GM21447 (cell line): ENCODE measurements around the gene TMSB4X.
A peak's percentile ranks its signal among the peaks of the same experiment; 100 is the strongest.
"Not testable (repeated sequence)": the region's sequence is repeated elsewhere in the genome, so short reads cannot be mapped to it uniquely, and the experiment has no call there.

Experiments used
- ATAC-seq: cut with Tn5 transposase; IDR thresholded peaks from one replicate; pipeline ENCODE4 v1.9.1; 2021; ENCODE audit not compliant: unreplicated experiment

The TMSB4X gene

DNA sequence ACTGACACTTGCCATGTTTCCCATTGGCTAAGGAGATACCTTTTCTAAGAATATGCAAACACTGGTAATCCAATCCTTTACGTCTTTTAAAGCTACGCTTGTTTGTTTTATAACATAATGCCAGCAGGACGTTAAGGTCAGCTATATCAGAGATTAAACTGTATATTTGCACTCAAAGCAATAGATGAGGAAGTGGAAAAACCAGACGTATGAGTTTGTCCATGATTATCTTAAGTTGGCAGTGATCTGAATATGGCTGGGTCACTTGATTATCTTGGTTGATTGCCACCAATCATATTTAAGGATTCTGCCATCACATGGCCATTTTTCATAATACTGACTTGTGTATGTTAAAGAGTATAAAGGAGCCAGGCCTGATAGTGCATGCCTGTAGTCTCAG is 19.4 kb downstream of the TMSB4X start:
- no peak for ATAC-seq

DNA sequence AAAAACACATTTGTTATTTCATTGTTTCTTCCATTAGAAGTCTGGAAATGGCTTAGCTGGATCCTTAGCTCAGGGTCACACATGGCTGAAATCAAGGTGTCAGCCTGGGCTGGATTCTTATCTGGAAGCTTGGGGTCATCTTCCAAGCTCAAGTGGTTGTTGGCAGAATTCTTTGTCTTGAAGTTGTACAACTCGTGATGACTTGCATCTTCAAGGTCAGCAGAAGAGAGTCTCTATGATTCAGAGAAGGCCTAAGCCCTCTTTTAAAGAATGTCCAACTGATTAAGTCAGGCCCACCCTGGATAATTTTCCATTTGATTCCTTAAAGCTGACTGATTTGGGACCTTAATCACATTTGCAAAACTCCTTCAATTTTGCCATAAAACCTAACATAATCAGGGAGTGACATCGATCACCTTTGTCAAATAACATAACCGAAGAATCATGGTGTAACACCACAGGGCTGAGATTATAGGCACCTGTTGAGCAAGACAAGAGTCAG is 22.1 kb downstream of the TMSB4X start:
- ATAC-seq: no peak

DNA sequence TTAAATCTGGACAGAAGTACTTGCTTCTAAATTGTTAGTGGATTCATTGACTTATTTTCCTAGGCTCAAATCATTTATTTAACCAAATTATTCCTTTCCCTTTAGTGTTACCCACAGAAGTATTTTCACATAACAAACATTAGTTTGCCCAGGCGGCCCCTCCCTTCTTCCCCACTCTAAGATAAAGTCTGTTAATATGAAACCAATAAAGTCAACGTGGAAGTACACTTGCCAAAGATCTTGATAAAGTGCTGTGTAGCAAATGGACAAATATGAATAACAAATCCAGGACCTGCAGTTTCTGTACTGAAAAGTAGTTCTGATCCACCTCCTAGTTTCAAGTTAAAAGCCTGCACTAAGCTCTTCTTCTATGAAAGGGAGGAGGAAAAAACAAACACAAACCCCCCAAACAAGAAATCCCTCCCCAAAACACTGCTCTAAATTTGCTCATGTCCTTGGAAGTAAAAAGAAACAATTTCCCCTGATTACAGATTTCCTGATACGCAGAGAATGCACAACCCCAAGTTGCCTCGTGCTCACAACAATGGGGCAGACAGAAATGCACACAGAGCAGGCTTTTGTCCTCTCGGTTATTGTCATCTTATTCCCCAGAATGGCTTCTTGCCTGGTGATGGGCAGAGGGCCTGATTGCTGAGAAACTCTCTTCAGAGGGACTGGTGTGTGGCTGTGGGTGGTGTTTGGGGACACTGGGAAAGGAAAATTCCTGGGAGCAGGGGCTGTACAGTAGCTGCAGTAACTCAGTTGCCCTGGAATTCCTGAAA is 23.2 kb downstream of the TMSB4X start:
- ATAC-seq: no peak

DNA sequence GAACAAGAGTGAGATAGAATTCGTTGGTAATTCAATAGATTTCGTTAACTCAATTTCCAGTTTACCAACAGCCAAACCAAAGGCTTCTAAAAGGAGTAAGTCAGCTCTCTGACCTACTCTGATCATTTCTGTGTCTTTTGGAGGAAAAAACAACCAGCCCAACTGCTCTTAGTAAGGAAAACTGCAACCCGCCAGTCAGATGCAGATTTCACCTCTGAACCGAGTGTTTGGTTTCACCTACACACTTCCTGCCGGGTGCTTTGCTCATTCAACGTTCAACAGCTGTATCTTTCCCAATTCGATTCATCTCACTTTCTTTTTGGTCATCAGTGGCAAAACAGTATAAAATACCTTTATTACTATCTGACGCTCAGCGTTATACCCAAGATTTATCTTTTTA is 24.5 kb downstream of the TMSB4X start:
- peak; percentile 49 for ATAC-seq

DNA sequence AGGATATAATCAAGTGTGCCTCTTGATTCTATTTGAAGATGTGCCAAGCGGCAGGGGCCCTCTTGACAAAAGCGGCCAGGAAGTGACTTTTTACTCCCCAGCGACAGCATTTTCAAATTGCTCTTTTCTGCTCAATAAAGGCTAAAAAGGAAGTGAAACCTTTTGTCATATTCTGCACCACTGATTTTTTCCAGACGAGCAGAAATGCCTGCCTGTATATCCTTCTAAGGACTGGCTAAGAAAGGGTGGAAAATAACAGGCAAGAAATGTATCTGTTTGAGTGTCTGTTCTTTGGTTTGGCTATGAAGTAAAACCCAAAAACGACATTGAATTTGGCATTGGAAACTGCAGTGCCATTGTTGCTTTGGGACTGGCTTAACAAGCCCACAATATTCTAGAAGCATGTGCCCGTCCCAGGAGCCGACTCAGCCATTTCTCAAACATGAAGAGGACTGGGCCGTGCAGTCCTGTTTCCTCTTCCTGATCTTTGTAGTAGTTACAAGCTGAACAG is 25.4 kb downstream of the TMSB4X start:
- ATAC-seq: peak; percentile 37

DNA sequence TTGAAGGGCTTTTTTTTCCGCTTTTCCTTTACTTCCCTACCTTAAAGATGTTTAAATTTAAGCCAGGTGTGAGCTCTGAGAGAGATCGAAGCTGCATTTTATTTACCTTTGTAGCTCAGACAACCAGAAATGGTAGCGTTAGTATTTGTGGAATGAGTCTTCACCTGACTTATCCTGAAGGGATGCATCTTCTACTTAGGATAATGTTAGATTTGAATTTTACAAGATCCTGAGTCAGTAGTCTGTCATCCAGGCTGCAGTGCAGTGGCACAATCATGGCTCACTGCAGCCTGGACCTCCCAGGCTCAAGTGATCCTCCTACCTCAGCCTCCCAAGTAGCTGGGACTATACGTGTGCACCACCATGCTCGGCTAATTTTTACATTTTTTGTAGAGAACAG is 26.2 kb downstream of the TMSB4X start:
- no peak for ATAC-seq

DNA sequence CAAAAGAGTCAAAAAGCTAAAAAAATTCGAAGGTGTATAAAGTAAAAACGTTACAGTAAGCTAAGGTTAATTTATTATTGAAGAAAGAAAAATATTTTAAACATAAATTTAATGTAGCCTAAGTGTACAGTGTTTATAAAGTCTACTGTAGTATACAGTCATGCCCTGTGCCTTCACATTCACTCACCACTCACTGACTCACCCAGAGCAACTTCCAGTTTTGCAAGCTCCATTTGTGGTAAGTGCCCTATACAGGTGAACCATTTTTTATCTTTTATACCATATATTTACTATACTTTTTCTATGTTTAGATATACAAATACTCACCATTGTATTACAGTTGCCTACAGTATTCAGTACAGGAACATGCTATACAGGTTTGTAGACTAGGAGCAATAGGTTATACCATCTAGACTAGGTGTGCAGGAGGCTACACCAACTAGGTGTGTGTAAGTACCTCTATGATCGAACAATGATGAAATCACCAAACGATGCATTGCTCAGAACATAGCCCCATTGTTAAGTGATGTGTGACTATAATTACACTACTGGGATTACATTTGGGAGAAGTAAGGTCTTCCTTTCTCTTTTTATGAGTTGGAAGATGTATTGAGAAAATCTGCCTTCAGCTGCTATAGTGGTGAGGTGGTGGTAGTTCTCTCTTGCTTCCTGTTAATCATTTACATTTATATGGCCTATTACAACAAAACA is 27.2 kb downstream of the TMSB4X start:
- ATAC-seq: no peak

DNA sequence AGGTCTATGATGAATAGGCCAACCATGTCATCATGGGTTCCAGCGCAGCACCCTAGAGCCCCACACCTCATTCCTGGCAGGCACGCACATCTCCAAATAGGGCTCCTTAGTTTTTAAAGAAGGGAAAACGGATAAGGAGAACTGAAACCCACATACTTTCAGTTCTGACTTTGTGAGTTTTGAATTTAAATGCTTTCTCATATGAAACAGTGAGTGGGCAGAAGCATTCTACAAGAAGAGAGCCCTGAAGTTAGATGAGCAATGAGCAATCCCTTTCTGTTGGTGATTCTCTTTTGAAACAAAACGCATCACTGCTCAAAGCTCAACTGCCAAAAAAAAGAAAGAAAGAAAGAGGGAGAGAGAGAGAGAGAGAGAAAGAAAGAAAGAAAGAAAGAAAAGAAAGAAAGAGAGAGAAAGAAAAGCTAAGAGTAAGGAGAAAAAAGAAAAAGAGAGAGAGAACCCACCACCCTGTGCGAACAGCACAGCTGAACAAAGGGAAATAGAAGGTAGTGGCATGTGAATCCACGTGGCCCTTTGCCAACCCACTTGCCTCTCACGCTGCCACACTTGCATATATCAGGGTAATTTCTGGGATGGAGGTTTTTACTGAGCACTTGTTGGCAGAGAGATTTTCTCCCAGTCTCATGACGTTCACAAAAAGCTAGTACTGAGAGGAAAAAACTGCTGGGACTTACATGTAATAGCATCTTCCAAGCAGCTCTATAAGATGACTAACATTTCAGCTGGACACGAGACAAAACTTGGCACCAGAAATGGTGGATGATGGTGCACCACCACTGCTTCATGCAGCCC is 31.0 kb downstream of the TMSB4X start:
- ATAC-seq: peak; percentile 35

DNA sequence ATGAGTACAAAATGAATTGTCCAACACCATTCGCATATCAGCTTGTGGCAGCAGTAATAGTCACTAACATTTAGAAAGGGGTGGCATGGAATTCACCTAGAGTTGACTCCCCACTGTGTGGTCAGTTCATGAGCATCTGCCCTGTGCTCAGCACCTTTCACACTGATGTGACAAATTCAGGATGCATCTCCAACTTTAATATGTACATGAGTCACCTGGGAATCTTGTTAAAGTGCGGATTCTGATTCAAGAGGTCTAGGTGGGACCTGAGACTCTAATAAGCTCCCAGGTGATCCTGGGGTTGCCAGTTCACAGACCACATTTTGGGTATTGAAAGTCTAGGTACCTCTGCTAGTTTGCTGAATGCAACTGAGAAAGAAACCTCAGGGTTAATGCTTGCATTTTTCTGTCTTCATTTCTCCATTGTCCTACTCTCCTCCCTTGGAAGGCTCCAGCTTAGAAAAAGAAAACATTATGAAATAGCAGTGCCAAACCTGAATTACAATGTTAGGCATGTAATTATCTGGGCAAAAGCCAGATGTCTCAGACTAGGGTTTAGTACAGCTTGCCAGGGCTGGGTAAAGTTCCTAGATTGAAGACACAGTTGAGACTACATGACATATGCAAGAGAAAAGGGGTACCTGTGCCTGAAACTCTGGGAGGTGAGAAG is 32.7 kb downstream of the TMSB4X start:
- ATAC-seq: peak; percentile 8

DNA sequence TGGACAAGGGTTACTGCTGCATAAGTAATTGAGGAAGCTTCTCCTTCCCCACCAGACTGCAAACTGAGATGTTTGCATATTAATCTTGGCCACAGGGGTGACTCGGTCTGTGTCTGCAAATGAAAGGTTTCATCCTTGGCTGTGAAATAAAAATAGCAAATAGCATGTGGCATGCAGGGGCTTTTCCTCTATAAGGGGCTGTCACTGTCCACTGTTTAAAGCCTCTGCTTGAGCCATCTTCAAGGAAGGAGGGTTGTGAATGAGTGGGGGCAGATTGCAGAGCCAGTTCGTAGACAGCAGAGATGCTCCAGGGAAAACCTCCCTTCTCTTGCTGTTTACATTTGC is 33.3 kb downstream of the TMSB4X start:
- ATAC-seq: peak; percentile 41

DNA sequence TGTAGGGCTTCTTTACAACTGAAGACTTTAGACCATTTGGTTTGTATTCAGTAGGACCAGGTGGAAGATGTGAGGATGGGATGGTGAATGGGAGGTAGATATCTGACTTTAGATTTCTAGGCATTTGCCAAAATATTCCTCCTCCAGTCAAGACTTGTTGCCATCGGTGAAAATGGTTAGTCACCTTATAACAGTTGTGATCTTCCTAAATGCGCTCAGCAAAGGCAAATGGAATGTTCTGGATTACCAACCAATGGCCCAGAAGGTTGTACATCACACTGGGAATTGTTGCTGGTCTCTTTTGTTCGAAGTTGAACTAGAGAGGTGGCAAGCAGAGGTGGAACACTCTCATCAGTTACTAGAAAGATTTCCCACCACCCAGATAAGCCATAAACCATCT is 33.9 kb downstream of the TMSB4X start:
- no peak for ATAC-seq

DNA sequence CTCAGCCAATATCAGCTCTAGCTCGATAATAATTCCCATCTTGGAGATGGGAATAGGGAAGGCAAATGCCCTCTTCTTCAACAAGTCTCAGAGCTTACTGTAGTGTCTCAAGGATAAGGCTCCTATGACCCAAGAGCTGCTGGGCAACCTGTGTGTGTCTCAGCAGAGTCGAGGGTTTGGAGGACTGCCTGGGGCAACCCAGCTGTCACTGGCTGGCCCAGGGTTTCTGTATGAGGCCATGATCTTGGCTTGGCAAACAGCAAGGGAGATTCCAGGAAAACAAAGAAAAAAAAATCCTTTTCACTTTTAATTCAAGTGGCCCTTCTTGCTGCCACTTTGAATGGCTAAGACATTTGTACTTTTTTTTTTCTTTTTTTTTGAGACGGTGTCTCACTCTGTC is 34.4 kb downstream of the TMSB4X start:
- ATAC-seq: no peak

DNA sequence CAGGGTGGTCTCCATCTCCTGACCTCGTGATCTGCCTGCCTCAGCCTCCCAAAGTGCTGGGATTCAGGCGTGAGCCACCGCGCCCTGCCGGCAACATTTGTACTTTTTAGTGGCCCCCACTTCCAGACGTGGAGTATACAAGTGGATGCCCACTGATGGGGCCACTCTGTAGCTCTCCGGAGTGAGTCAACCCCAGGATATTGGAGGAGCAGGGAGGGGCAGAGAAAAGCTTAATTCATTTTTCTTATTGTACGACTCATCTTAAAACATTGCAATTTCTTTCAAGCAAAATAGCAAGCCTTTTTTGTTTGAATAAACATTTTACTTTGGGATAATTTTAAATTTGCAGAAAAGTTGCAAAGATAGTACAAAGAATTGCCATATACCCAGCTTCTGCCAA is 34.9 kb downstream of the TMSB4X start:
- no peak for ATAC-seq

DNA sequence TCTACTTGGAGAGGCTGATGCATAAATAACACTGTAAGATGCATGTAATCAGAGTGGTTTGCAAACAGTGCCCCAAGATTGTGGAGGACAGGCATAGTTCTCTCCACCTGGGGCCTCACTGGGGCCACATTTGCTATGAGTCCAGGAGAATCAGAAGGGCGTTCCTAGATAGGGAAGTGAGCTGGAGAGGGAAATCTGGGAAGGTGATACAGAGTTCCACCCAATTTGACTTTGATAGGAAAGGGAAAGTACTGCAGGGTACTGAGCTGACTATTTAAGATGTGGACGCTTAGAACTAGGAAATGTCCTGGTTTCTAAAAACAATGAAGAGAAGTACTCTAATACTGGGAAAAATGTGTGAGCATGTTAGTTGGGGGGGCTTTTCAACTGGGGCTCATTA is 35.6 kb downstream of the TMSB4X start:
- no peak for ATAC-seq

DNA sequence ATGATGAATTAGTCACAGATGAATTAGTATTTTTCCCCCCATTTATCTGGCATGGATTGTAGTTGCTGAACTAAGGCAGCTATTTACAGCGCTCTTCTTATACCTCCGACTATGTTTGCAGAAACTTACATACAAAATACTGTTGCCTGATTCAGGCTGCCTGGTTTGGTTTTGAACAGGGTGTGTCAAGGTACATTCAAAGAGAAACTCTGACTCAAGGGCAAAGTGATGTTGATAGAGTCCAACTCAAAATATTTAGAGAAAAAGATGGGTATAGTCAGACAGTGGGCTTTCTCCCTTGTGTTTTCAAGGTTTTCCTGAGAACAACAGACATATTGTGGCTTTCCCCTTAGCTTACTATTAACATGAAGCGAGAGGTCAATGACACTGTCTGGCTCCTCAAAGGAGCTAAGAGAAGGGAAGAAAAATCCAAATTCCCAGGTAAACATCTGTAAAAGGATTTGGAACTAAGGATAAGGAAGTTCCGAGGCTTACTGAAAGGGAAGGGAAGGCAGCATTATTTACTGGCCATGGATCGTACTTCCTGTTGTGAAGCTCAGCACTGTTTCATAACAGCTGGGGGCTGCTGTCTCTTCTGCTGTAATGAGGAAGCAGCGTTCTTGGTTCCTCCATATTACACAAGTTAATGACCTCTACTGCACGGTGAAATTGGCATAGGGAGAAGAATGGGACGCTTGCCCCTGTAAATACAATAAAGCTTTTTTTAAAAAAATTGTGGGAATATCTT is 38.6 kb downstream of the TMSB4X start:
- ATAC-seq: peak; percentile 79

DNA sequence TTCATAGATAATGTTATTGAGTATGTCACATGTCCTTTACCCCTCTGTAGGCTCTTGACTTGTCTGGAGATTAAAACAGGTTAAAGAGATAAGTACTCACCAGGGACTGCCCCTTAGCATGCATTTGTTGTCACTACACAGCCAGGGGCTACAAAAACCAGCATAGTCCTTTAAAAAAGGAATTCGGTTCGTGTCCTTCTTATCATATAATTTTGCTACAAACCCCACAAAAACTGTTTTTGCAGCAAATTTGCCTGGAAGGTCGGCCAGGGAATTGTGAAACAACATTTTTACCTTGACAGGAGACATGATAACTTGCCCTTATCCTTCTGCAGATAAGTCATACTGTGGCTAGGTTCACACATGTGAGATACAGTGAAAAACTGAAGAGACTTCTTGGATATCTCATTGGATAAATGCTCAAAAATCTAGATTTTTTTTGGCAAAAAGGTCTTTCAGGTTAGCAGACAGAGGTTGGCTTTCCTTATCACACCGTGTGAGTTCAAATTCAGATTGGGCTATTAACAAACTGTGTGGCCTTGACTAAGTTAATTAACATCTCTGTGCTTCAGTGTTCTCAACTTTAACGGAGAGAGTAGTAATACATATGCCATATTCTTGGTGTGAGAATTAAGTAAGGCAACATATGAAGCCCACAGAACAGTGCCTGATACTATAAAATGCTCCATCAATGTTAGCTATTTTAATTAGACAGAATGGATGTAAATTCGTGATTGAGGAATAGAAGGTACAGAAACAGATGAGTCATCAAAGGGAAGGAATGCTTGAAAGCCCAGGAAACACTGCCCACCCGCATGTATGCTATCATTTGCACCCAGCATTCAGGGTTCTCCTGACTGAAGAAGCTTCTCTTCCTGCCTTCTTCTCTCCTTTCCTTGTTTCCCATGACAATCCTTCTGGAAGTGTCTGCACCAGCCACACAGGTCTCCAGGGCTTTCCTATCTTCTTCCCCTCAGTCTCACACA is 39.5 kb downstream of the TMSB4X start:
- ATAC-seq: peak; percentile 8

DNA sequence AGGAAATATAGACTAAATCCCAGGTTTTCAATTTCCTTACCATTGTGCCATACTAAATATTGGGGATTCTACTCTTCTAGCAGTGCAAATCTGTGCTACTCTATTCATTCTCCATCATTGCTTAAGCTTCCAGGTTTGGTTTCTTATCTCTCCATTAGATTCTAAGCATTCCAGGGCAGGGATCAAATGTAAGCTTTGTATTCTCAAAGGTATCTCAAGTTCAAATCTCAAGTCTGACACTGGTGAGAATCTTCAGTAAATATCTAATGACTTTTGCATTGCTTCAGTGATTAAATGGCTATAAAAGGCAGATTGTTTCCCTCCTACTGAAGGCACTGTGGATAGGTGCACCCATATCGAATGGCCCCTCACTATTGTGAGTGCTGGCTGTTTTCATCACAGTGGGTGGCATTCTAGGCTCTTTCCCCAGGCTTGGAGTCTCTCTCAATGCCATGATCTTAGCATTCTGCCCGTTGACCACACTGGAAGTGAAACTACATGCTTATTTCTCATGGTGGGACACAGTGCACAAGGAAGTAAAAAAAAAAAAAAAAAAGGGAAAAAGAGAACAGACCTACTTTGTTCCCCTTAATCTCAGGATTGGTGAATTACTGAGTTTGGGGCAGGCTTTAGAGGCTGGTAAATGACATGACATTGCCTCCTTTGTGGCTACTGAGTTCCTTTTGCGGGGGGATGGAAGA is 40.8 kb downstream of the TMSB4X start:
- ATAC-seq: no peak

DNA sequence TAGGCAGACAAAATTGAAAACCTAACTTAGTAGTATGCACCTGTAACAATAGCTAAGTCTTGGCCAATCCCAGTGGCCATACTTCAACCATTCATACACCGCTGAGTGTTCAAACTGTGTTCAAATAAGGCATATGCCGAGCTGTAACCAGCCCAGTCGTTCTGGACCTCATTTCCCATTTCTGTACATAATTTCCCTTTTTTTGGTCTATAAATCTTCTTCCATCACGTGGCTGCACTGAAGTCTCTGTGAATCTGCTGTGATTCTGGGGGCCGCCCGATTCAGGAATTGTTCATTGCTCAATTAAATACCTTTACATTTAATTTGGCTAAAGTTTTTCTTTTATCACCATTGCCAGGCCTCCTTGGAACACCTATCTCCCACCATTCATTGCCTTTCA is 41.8 kb downstream of the TMSB4X start:
- ATAC-seq: not testable (repeated sequence)
